Suprapubic skin (tissue), 3 donors: Measurements from ENCODE around the gene SFRP5.

ENCODE experiments used
- POLR2AphosphoS5 ChIP-seq, 3 donors: sonication (generic); formaldehyde crosslinking; IDR thresholded peaks; one replicate each; pipeline ENCODE4 v1.6.1; 2017; ENCODE audit warnings: antibody characterized with exemption in 3 of 3
- TF ChIP-seq, protein P1 (sequence below), 2 donors: fragments of 200-600 bp in 1 of 2; fragments of 450-650 bp in 1 of 2; sonication (generic) in 1 of 2; IDR thresholded peaks; one replicate each; pipeline ENCODE4 v1.5.1; 2016 to 2019; ENCODE audit warnings: antibody characterized with exemption in 2 of 2, mild to moderate bottlenecking in 1 of 2, moderate library complexity in 1 of 2

DNA sequence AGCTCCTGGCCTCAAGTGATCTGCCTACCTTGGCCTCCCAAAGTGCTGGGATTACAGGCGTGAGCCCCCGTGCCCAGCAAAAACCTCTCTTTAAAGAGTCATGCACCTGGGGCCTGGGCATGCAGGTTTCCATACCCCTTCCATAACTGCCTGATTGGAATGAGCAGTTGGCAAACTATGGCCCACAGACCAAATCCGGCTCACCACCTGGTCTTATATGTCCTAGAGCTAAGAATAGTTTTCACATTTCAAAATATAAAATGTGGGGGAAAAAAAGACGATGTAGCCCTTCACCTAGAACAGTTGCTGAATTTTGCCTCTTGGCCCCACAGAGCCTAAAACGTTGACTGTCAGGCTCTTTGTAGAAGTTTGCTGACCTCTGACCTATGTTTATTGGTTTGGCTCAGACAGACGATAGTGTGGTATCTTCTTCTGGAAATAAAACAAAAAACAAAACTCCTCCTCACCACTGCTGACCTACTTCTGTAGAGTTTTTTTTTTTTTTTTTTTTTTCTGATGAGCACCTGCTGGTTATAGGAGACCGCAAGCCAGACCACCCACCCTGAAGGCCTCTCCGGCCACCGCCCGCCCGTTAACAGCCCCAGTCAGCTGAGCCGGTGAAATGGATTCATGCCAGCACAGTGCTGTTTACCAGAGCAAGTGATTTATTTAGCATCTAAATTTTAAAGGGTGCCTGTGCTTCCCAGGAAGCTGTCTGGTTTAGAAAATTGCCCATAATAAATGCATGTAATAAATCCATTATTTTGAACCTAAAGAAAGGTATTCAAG, 33.5 kb upstream of the SFRP5 start:
- TF ChIP-seq, protein P1, sequence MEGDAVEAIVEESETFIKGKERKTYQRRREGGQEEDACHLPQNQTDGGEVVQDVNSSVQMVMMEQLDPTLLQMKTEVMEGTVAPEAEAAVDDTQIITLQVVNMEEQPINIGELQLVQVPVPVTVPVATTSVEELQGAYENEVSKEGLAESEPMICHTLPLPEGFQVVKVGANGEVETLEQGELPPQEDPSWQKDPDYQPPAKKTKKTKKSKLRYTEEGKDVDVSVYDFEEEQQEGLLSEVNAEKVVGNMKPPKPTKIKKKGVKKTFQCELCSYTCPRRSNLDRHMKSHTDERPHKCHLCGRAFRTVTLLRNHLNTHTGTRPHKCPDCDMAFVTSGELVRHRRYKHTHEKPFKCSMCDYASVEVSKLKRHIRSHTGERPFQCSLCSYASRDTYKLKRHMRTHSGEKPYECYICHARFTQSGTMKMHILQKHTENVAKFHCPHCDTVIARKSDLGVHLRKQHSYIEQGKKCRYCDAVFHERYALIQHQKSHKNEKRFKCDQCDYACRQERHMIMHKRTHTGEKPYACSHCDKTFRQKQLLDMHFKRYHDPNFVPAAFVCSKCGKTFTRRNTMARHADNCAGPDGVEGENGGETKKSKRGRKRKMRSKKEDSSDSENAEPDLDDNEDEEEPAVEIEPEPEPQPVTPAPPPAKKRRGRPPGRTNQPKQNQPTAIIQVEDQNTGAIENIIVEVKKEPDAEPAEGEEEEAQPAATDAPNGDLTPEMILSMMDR (IDR thresholded peaks at IDR 0.05) = no peak
- no peak for TF ChIP-seq POLR2AphosphoS5 (IDR thresholded peaks at IDR 0.05)
